IPS-18c (cell line): ENCODE results near the gene RC3H1.
"Not testable (repeated sequence)": the region's sequence is repeated elsewhere in the genome, so short reads cannot be mapped to it uniquely, and the experiment has no call there.

Experiments used
- H3K4me3 ChIP-seq: 2 replicates; pipeline ENCODE4 v1.7.0; 2013; ENCODE audit warnings: low read depth, mild to moderate bottlenecking, low read length, moderate library complexity; ENCODE audit not compliant: insufficient read depth
- H3K9me3 ChIP-seq: one replicate; pipeline ENCODE4 v1.6.1; 2013; ENCODE audit warnings: mild to moderate bottlenecking, low read length, moderate library complexity; ENCODE audit not compliant: control insufficient read depth, insufficient read depth

Gene RC3H1

GRCh38 chr1:173996995-173997394 is 25.2 kb downstream of the RC3H1 start:
- Histone ChIP-seq H3K9me3 (no peaks in the 10 kb centered on the region), H3K4me3 (no peak overlapping the region)

GRCh38 chr1:173995475-173995874 is 26.7 kb downstream of the RC3H1 start:
- no peak overlapping the region for H3K4me3 ChIP-seq
- no peaks in the 10 kb centered on the region for H3K9me3 ChIP-seq

- H3K4me3 ChIP-seq, H3K9me3 ChIP-seq: not testable (repeated sequence)
These were observed 28.2 kb downstream of the RC3H1 start for GRCh38 chr1:173993948-173994347.

- no peaks in the 10 kb centered on the region for H3K9me3 ChIP-seq
- H3K4me3 ChIP-seq, result no peak overlapping the region
These were observed 34.1 kb downstream of the RC3H1 start for GRCh38 chr1:173988068-173988467.

- Histone ChIP-seq H3K4me3 (no peak overlapping the region), H3K9me3 (no peaks in the 10 kb centered on the region)
These were observed 35.2 kb downstream of the RC3H1 start for GRCh38 chr1:173986951-173987350.

GRCh38 chr1:173970252-173970651 is 51.9 kb downstream of the RC3H1 start:
- Histone ChIP-seq H3K9me3 (no peaks in the 10 kb centered on the region), H3K4me3 (no peak overlapping the region)

- not testable (repeated sequence) for H3K4me3 ChIP-seq
These were observed 56.3 kb downstream of the RC3H1 start for GRCh38 chr1:173965896-173966295.

GRCh38 chr1:173963477-173963876 is 58.7 kb downstream of the RC3H1 start:
- no peak overlapping the region for H3K4me3 ChIP-seq
- H3K9me3 ChIP-seq, result no peaks in the 10 kb centered on the region

More at GRCh38 chr1:173965896-173966295, 56.3 kb downstream of the RC3H1 start:
- not testable (repeated sequence) for H3K9me3 ChIP-seq

- no peaks in the 10 kb centered on the region for H3K9me3 ChIP-seq
- H3K4me3 ChIP-seq, result no peak overlapping the region
These were observed 61.5 kb downstream of the RC3H1 start for GRCh38 chr1:173960625-173961024.

- no peak overlapping the region for H3K4me3 ChIP-seq
- H3K9me3 ChIP-seq, result no peaks in the 10 kb centered on the region
These were observed 68.0 kb downstream of the RC3H1 start for GRCh38 chr1:173954179-173954578.

GRCh38 chr1:173948594-173948993 is 73.6 kb downstream of the RC3H1 start:
- Histone ChIP-seq H3K9me3 (no peaks in the 10 kb centered on the region), H3K4me3 (no peak overlapping the region)

- no peak overlapping the region for H3K4me3 ChIP-seq
- no peaks in the 10 kb centered on the region for H3K9me3 ChIP-seq
These were observed 75.7 kb downstream of the RC3H1 start for GRCh38 chr1:173946380-173946921.

- Histone ChIP-seq H3K4me3 (no peak overlapping the region), H3K9me3 (no peaks in the 10 kb centered on the region)
These were observed 85.1 kb downstream of the RC3H1 start for GRCh38 chr1:173937062-173937461.

- no peaks in the 10 kb centered on the region for H3K9me3 ChIP-seq
- no peak overlapping the region for H3K4me3 ChIP-seq
These were observed 87.7 kb downstream of the RC3H1 start for GRCh38 chr1:173934440-173934839.

- H3K9me3 ChIP-seq, H3K4me3 ChIP-seq: not testable (repeated sequence)
These were observed 91.6 kb downstream of the RC3H1 start for GRCh38 chr1:173930541-173930940.

- Histone ChIP-seq H3K4me3 (no peak overlapping the region), H3K9me3 (no peaks in the 10 kb centered on the region)
These were observed 96.6 kb downstream of the RC3H1 start for GRCh38 chr1:173925306-173926242.

- Histone ChIP-seq H3K9me3 (peaks cover 2% of the 10 kb centered on the region), H3K4me3 (no peak overlapping the region)
These were observed 101.3 kb downstream of the RC3H1 start for GRCh38 chr1:173920861-173921260.

- H3K9me3 ChIP-seq, result peaks cover 4% of the 10 kb centered on the region
- H3K4me3 ChIP-seq, result no peak overlapping the region
These were observed 104.3 kb downstream of the RC3H1 start for GRCh38 chr1:173917635-173918493.
